Stimulated activated CD8-positive, alpha-beta memory T cell treated with anti-CD3 and anti-CD28 coated beads, Interleukin-2, amount 100 ng/mL, for 1 hour (primary cell): Measurements from ENCODE around the gene SLC25A18.
"Not testable (repeated sequence)": the region's sequence is repeated elsewhere in the genome, so short reads cannot be mapped to it uniquely, and the experiment has no call there.

ENCODE experiments used
- DNase-seq, 2 donors: peaks; one replicate each; pipeline ENCODE4 v3.0.0-alpha.2; 2020; ENCODE audit warnings: low read depth in 2 of 2

Gene SLC25A18

GRCh38 chr22:17562906-17563870, at the start of gene SLC25A18:
SLC25A18 (plus strand) TSS chr22:17563498; CDS start chr22:17579945, 16,447 bp downstream.
- DNase-seq: no peak

GRCh38 chr22:17513612-17514011, 49.7 kb upstream of the SLC25A18 start:
- no peak for DNase-seq

- no peak for DNase-seq
Observed at GRCh38 chr22:17514084-17514483, 49.2 kb upstream of the SLC25A18 start.

- no peak for DNase-seq
Observed at GRCh38 chr22:17518406-17518805, 44.9 kb upstream of the SLC25A18 start.

GRCh38 chr22:17521971-17522370, 41.3 kb upstream of the SLC25A18 start:
- not testable (repeated sequence) for DNase-seq

- no peak for DNase-seq
Observed at GRCh38 chr22:17523925-17524324, 39.4 kb upstream of the SLC25A18 start.

- DNase-seq: no peak
Observed at GRCh38 chr22:17536269-17536668, 27.0 kb upstream of the SLC25A18 start.

GRCh38 chr22:17537155-17537554, 26.1 kb upstream of the SLC25A18 start:
- DNase-seq: no peak

GRCh38 chr22:17540481-17540880, 22.8 kb upstream of the SLC25A18 start:
- DNase-seq: no peak

GRCh38 chr22:17541476-17541875, 21.8 kb upstream of the SLC25A18 start:
- no peak for DNase-seq

- DNase-seq: no peak
Observed at GRCh38 chr22:17542452-17542851, 20.8 kb upstream of the SLC25A18 start.

GRCh38 chr22:17548010-17548755, 15.1 kb upstream of the SLC25A18 start:
- no peak for DNase-seq

GRCh38 chr22:17548756-17549035, 14.6 kb upstream of the SLC25A18 start:
- no peak for DNase-seq

- DNase-seq: no peak
Observed at GRCh38 chr22:17549183-17549582, 14.1 kb upstream of the SLC25A18 start.

- DNase-seq: no peak
Observed at GRCh38 chr22:17549655-17550054, 13.6 kb upstream of the SLC25A18 start.

- DNase-seq: no peak
Observed at GRCh38 chr22:17552737-17553136, 10.6 kb upstream of the SLC25A18 start.

GRCh38 chr22:17554814-17555213, 8.5 kb upstream of the SLC25A18 start:
- no peak for DNase-seq

GRCh38 chr22:17559188-17559587, 4.1 kb upstream of the SLC25A18 start:
- DNase-seq: no peak

- no peak for DNase-seq
Observed at GRCh38 chr22:17563936-17564391, 666 bp downstream of the SLC25A18 start.

- not testable (repeated sequence) for DNase-seq
Observed at GRCh38 chr22:17566016-17566687, 2.9 kb downstream of the SLC25A18 start.

- no peak for DNase-seq
Observed at GRCh38 chr22:17566776-17567175, 3.5 kb downstream of the SLC25A18 start.

- no peak for DNase-seq
Observed at GRCh38 chr22:17569971-17570511, 6.7 kb downstream of the SLC25A18 start.
